ENCODE results near the gene SLC24A4.

DNA sequence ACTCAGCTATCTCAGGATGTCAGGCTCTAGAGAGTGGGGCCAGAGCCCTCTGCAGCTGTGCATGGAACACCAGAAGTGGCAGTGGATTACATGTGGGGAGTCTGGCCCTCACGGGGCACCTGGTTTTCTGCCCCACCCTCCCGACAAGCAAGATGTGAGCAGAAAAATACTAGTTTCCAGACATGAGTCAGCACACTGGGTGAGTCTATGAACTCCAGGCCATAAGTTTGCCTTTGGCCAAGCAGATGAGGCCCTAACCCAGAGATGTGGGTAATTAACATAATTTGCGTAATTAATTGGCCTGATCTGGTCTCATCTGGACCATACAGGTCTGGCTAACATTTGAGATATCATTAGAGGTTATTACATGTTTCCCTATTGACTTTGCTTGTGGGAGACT, 37.7 kb upstream of the SLC24A4 start:
- no peak for TF ChIP-seq JUND (IDR thresholded peaks at IDR 0.05)
- TF ChIP-seq POLR2AphosphoS5 (IDR thresholded peaks at IDR 0.05; ENCODE audit: low read depth, low read length), result no peak
- TF ChIP-seq POLR2A (IDR thresholded peaks at IDR 0.05; ENCODE audit: borderline replicate concordance, extremely low read depth, insufficient read depth, insufficient read length), result no peak
- TF ChIP-seq, protein P1, sequence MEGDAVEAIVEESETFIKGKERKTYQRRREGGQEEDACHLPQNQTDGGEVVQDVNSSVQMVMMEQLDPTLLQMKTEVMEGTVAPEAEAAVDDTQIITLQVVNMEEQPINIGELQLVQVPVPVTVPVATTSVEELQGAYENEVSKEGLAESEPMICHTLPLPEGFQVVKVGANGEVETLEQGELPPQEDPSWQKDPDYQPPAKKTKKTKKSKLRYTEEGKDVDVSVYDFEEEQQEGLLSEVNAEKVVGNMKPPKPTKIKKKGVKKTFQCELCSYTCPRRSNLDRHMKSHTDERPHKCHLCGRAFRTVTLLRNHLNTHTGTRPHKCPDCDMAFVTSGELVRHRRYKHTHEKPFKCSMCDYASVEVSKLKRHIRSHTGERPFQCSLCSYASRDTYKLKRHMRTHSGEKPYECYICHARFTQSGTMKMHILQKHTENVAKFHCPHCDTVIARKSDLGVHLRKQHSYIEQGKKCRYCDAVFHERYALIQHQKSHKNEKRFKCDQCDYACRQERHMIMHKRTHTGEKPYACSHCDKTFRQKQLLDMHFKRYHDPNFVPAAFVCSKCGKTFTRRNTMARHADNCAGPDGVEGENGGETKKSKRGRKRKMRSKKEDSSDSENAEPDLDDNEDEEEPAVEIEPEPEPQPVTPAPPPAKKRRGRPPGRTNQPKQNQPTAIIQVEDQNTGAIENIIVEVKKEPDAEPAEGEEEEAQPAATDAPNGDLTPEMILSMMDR (IDR thresholded peaks at IDR 0.05 in 2 of 3, conservative IDR thresholded peaks at IDR 0.05 in 1 of 3; ENCODE audit: borderline replicate concordance in 1 of 3, insufficient read depth in 1 of 3, low read depth in 2 of 3, low read length in 2 of 3), result no peak
- TF ChIP-seq EZH2 (IDR thresholded peaks at IDR 0.05), result no peak
- no peak for TF ChIP-seq RAD21 (IDR thresholded peaks at IDR 0.05; ENCODE audit: low read depth)
